ENCODE data around the gene SLITRK1. TPM values are rescaled to one million over a fixed set of nuclear protein-coding genes. Genes with fewer than 3 reads are reported as not detected.
A peak's percentile ranks its signal among the peaks of the same experiment; 100 is the strongest.

Gene SLITRK1
- polyA plus RNA-seq, 1 experiment: 0.04 TPM

GRCh38 chr13:83867708-83868107 is 14.6 kb downstream of the SLITRK1 start:
- Histone ChIP-seq H3K4me3 (ENCODE audit: low read depth, low read length) (no peak overlapping the region), H3K27me3 (ENCODE audit: control insufficient read depth, insufficient read depth, low read length) (no peaks in the 10 kb centered on the region), H3K27ac (ENCODE audit: low read depth, low read length) (no peak overlapping the region), H3K9me3 (ENCODE audit: control insufficient read depth, insufficient read depth, low read length) (no peaks in the 10 kb centered on the region; the same call in 1 of the 2 replicates)
- POLR2A ChIA-PET: no interaction called here
- DNase-seq (ENCODE audit: low read depth, low spot score): no peak
- TF ChIP-seq, protein P1, sequence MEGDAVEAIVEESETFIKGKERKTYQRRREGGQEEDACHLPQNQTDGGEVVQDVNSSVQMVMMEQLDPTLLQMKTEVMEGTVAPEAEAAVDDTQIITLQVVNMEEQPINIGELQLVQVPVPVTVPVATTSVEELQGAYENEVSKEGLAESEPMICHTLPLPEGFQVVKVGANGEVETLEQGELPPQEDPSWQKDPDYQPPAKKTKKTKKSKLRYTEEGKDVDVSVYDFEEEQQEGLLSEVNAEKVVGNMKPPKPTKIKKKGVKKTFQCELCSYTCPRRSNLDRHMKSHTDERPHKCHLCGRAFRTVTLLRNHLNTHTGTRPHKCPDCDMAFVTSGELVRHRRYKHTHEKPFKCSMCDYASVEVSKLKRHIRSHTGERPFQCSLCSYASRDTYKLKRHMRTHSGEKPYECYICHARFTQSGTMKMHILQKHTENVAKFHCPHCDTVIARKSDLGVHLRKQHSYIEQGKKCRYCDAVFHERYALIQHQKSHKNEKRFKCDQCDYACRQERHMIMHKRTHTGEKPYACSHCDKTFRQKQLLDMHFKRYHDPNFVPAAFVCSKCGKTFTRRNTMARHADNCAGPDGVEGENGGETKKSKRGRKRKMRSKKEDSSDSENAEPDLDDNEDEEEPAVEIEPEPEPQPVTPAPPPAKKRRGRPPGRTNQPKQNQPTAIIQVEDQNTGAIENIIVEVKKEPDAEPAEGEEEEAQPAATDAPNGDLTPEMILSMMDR (IDR thresholded peaks at IDR 0.05; ENCODE audit: low read depth, low read length): no peak
- CTCF ChIA-PET: no interaction called here

DNA sequence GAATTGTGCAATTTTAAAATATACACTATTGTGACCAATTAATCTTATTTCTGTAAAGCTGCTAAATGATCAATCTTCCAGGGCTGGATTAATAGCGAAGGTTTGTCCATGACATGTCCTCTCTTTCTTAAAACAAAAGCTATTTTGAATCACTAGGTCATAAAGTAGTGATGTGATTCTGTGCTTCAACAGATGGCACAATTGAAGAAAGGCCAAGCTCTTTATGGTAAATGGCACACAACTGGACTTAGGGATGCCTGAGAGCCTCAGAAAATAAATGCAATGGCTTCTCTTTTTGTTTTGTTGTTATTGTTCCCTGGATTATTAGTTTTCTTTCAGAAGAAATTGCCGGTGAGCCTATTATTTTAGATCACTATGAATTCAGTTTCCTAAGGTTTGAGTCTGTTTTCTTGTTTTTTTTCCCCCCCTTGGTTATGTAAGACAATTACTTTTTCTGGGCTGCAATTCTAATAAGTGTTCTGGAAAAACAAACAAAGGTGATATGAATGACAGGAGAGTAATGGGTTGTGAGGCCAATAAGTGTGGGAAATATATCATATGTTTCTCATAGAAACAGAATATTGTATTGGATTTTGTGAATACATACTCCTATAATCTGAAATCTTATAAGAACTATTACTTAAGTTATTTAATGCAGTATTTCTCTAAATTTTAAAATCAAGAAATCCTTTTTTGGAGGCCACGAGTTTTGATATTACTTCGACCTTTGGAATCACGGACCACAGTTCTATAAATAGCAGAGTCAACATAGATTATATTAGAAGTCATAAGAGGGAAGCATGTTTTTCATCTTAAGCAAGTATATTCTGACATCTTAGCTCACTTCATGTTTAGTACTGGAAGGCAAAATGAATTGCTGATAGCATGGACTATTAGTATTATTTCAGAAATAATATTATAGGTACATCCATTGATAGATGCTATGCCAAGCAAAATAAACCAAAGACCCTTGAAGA is 16.8 kb downstream of the SLITRK1 start:
- DNase-seq (ENCODE audit: low read depth, low spot score): no peak
- no peak overlapping the region for H3K4me3 ChIP-seq (ENCODE audit: low read depth, low read length)
- TF ChIP-seq, protein P1 (IDR thresholded peaks at IDR 0.05; ENCODE audit: low read depth, low read length): no peak
- POLR2A ChIA-PET: no interaction called here
- H3K9me3 ChIP-seq (ENCODE audit: control insufficient read depth, insufficient read depth, low read length): no peaks in the 10 kb centered on the region; the same call in 1 of the 2 replicates
- H3K27me3 ChIP-seq (ENCODE audit: control insufficient read depth, insufficient read depth, low read length): no peaks in the 10 kb centered on the region
- CTCF ChIA-PET: no interaction called here
- H3K27ac ChIP-seq (ENCODE audit: low read depth, low read length): no peak overlapping the region

GRCh38 chr13:83853771-83854170 is 28.5 kb downstream of the SLITRK1 start:
- CTCF ChIA-PET: no interaction called here
- no peak for DNase-seq (ENCODE audit: low read depth, low spot score)
- no peaks in the 10 kb centered on the region for H3K27me3 ChIP-seq (ENCODE audit: control insufficient read depth, insufficient read depth, low read length)
- no peak overlapping the region for H3K27ac ChIP-seq (ENCODE audit: low read depth, low read length)
- no peak overlapping the region for H3K4me3 ChIP-seq (ENCODE audit: low read depth, low read length)
- H3K9me3 ChIP-seq (ENCODE audit: control insufficient read depth, insufficient read depth, low read length): no peaks in the 10 kb centered on the region
- TF ChIP-seq, protein P1 (IDR thresholded peaks at IDR 0.05; ENCODE audit: low read depth, low read length): no peak
- POLR2A ChIA-PET: no interaction called here

- TF ChIP-seq, protein P1 (IDR thresholded peaks at IDR 0.05; ENCODE audit: low read depth, low read length): no peak
- Histone ChIP-seq H3K27me3 (ENCODE audit: control insufficient read depth, insufficient read depth, low read length) (no peaks in the 10 kb centered on the region), H3K27ac (ENCODE audit: low read depth, low read length) (no peak overlapping the region), H3K4me3 (ENCODE audit: low read depth, low read length) (no peak overlapping the region), H3K9me3 (ENCODE audit: control insufficient read depth, insufficient read depth, low read length) (no peaks in the 10 kb centered on the region)
- ChIA-PET CTCF (no interaction called here), POLR2A (interaction anchor here (0.6 kb wide), 1 partner anchor 92 kb away, joined by 3 read pairs; no protein-coding TSS in a partner anchor)
- DNase-seq (ENCODE audit: low read depth, low spot score): peak; percentile 1
Observed at GRCh38 chr13:83845106-83845505, 37.2 kb downstream of the SLITRK1 start.

GRCh38 chr13:83839146-83839545 is 43.1 kb downstream of the SLITRK1 start:
- H3K4me3 ChIP-seq (ENCODE audit: low read depth, low read length): no peak overlapping the region
- no peaks in the 10 kb centered on the region for H3K27me3 ChIP-seq (ENCODE audit: control insufficient read depth, insufficient read depth, low read length)
- no peak overlapping the region for H3K27ac ChIP-seq (ENCODE audit: low read depth, low read length)
- POLR2A ChIA-PET: no interaction called here
- DNase-seq (ENCODE audit: low read depth, low spot score): no peak
- TF ChIP-seq, protein P1 (IDR thresholded peaks at IDR 0.05; ENCODE audit: low read depth, low read length): no peak
- no peaks in the 10 kb centered on the region for H3K9me3 ChIP-seq (ENCODE audit: control insufficient read depth, insufficient read depth, low read length)
- CTCF ChIA-PET: no interaction called here

Measured in AG04450 (cell line).